HCEC 1CT (cell line): Measurements from ENCODE around the gene DGCR2.

Experiments used
- DNase-seq: peaks from one replicate; pipeline ENCODE4 v3.0.0-alpha.2; 2017

The DGCR2 gene

GRCh38 chr22:19146215-19146968 is 24.2 kb upstream of the DGCR2 start:
- DNase-seq, result no peak

- no peak for DNase-seq
These were observed 21.8 kb upstream of the DGCR2 start for GRCh38 chr22:19143967-19144400.

DNA sequence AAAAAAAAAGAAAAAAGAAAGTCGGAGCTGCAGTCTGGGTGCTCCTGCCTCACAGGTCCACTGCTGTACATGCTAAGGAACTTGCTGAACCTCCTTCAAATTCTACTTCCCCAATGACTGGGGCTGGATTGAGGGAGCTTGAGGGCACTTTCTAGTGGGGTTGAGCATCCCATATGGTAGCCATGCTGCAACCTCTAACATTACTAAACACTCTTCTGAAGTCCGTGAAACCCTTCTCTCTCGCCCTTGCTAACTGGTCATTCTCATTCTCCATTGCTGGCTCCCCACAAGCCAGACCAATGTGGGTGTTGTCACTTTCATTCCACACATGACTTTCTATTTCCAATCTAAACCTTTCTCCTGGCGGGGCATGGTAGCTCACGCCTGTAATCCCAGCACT is 21.0 kb upstream of the DGCR2 start:
- DNase-seq, result no peak

GRCh38 chr22:19142394-19142793 is 20.2 kb upstream of the DGCR2 start:
- no peak for DNase-seq

DNA sequence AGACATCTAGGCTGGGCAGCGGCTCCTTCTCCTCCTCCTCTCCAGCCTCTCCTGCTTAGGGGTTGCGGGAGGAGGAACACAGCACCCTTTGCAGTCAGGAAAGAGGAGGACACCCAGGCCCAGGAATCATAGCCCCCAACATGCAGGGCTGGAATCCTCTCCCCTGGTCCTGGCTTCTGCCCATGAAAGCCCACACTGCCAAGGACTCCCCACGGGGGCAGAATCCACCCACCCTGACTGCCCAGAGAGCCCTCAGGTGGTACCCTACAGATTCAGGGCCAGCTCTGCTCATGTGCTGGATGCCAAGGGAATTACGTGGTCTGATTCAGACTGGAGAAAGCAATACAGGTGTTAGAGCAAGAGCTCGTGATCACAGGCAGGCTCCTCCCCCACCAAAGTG is 17.8 kb upstream of the DGCR2 start:
- no peak for DNase-seq

DNA sequence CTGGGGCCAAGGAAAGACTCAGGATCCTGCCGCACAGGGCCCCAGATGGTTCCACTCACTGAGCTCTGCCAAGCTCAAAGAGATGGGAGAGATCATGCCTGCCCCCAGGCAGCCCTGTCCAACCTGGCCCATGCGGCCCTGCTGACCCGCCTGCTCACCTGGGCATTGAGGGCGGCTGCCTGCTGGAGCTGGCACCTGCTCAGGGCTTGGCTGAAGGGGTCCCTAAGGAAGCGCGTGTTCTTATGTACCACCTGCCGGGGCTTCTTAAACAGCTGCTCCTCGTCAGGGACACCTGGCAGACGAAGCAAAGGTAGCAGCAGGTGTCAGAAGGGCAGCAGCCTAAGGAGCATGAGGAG is 16.8 kb upstream of the DGCR2 start:
- DNase-seq, result no peak

- DNase-seq, result no peak
These were observed 16.2 kb upstream of the DGCR2 start for GRCh38 chr22:19138217-19139000.

GRCh38 chr22:19137384-19138216 is 15.4 kb upstream of the DGCR2 start:
- DNase-seq, result no peak

DNA sequence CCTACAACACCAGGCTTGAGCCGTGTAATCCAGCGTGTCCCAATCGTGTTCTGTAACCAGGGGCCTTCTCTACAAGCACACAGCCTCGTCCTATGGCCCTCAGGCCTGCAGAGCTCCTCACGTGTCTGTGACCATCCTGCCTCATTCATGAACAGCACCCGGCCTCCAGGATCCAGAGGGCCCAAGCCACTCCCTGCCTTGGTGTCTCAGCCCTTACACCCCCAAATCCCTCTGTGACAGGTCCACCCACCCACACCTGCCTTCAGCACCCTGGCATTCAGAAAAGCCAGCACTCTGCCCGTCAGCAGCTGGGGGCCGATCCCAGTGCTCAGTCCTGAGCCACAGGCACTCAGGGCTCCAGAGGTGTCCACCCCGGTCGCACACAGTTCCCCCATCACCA is 14.7 kb upstream of the DGCR2 start:
- no peak for DNase-seq

- DNase-seq, result no peak
These were observed 12.7 kb upstream of the DGCR2 start for GRCh38 chr22:19134874-19135273.

DNA sequence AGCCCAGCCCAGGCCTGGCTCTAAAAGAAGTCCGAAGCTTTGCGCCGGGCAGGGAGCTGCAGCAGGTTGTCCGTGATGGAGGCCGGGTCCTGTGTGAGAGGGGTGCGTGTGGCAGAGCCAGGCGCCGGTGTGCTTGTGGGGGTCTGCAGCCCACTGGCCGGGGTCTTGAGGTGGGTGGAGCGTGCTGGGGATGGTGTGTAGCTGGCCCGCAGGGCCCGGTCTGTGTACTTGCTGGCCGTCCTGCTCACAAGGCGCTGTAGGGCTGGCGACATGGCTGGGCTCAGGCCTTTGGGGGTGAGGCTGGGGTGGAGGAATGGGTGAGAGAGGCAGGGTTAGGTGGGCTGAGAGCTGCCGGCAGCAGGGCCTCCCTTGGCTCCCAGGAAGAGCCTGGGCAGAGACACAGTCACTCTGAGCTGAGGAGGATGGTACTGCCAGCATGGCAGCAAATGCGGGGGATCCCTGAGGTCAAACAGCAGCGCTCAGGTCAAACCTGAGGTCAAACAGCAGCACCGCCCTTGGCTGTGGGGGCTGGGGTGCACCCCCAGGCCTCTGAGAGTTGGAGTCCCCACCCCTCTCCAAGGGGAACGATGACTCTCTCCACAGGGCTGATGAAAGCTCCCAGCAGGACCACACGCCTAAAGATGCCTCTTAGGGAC is 12.1 kb upstream of the DGCR2 start:
- no peak for DNase-seq

GRCh38 chr22:19133561-19133960 is 11.3 kb upstream of the DGCR2 start:
- DNase-seq, result no peak

DNA sequence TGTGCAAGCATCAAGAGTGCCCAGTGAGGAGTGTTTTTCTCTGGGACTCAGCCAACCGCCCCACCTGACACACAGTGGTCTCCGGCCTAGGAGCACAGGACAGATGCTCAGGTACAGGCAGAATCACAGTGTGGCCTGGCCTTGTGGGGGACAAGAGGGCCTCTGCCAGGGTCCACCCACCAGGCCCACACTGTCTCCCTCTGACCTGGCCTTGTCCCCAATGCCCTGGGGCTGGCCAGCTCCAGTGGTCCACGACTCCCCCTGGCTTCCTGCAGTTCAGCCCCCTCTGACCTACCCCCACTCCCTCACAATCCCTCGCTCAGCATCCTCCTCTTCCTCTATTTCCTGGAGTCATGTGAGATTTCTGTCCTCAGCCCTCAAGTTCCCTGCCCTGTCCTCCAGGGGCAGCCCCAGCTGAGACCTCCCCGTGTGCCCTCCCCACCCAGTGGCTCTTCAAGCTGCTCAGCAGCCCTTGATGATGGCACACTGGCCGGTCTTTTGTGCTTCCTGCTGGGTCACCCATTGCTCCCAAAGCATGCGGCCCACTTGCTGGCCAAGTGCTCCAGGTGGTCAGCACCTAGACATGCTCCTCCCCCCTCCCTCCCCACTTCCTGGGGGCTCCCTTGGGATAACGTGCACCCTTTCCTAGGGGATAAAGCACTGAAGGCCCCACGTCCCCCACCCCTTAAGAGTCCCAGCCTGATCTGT is 10.6 kb upstream of the DGCR2 start:
- no peak for DNase-seq

- no peak for DNase-seq
These were observed 9.9 kb upstream of the DGCR2 start for GRCh38 chr22:19132153-19132552.

GRCh38 chr22:19131685-19132015 is 9.4 kb upstream of the DGCR2 start:
- DNase-seq, result no peak

- DNase-seq, result no peak
These were observed 8.9 kb upstream of the DGCR2 start, which contains the start of gene TSSK2 for GRCh38 chr22:19130959-19131684. TSS of gene TSSK2 (plus strand) at chr22:19131308. CDS start at chr22:19131400, 92 bp downstream.

DNA sequence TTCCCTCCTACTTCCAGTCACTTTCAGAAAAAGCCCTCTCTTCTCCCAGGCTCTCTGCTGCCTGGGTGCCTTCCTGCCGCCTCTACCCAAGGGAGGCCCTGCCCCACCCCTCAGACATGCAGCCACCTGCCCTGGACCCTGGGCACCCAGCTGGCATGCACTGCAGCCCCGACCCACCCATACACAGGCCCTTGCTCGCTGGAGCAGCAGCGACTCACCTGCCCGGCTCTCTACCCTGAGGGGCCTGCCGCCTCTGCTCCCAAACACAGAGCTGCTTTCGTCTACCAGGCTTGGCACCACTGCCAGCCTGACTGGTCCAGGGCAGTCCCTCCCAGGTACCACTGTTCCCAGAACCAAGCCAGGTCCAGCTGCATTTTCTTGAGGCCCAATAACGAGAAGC is 7.7 kb upstream of the DGCR2 start:
- no peak for DNase-seq

DNA sequence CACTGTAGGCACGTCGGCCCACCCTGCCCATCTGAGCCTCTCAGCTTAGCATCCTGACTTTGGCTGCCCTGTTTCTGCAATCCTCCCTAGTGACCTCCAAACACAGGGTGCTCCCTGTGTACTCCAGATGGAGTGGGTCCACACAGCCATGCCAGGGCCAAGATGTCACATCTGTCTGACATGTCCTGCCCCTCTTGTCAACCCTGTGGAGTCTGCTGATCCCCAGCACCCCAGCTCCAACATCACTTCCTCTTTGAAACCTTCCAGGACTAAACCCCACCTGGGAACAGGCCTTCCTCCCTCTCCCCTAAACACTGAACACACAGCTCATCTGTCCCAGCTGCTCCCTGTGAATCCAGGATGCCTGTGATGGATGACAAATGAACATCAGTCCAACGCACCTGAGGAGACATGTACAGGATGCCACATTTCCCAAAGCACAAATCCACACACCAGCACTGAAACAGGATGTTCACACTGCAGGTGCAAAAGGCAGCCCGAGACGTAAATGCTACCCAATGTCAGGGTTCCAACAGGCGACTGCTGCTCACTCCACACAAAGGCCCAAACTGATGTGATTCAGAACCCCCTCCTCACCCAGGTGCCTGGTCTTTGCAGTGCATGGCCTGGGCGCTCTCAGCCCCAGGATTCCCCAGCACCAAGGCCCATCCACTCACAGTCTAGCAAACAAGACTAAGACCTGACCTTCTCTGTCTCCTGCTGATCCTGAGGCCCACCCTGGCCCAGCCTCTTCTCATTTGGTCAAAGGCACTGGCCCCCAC is 6.9 kb upstream of the DGCR2 start:
- no peak for DNase-seq

DNA sequence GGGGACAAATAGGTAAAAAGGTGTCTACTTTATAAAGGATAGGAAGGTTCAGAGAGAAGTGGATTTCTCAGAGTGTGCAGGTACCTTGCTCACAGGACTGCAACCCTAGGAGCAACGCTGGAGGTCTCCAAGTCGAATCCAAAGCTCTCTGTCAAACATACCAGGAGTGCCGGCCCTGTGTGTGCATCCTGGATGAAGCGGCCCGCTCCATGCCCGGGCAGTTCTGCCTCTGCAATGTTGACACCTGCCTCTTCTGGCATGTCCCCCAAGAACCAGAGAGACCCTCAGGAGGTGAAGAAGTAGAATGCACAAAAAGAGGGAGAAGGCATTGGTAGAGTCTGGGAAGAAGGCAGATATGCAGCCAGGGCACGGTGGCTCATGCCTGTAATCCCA is 5.8 kb upstream of the DGCR2 start:
- no peak for DNase-seq

GRCh38 chr22:19127329-19128008 is 5.3 kb upstream of the DGCR2 start:
- no peak for DNase-seq
